ENCODE data around the gene PSMC4.
"Not testable (repeated sequence)": the region's sequence is repeated elsewhere in the genome, so short reads cannot be mapped to it uniquely, and the experiment has no call there.

Gene PSMC4

DNA sequence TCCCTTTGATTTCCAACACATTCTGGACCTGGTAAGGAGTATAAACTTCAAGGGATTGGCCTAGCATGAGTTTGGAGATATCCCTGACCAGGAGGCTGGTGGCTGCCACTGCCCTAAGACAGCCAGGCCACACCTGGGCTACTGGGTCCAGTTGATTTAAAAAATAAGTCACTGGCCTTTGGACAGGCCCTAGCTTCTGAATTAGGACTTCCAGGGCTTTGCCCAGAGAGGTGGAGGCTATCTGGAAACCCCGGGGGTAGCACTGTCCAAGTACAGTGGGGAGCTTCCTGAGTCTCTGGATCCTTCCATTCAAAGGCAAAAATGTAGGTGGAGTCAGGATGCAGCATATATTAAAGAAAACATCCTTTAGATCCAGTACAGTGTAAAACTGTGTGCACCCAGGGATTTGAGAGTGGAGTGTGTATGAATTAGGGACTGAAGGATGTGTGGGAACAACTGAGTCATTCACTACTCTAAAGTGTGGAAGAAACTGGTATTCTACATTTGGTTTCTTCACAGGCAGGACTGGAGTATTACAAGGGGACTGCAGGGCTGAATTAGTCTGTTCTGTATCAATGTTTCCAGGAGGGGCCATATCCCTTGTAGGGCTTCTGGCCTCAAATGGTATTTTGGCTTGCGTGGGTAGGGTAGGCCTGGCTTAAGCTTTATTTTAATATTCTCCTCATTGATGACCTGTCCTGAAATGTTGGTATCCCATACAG, 21.8 kb upstream of the PSMC4 start:
- DNase-seq: no peak

DNA sequence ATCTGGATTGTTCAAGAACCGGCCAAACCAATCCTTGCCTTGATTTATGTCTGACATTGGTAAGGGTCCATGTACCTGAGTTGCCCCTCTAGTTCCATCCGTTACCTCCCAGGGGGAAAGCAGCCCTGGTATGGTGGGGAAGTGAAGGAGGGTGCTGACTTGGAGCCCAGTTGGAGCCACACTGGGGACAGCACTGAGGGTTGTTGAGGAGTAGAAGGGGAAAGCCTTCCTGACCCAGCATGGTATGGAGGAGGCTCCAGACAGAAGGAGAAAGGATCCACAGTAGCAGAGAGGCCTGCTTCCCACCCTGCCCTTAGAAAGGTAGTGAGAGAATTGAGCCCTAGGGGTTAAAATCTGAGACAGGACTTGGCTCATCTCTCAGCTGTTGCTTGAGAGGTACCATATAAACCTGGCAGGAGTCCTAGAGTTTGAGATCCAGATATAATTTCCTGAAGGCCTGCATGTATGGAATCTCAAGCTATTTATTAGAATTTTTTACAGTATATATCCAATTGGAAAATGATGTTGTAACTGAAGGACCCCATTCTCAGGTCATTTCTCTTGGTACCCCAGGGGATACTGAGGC, 19.8 kb upstream of the PSMC4 start:
- DNase-seq: no peak

DNA sequence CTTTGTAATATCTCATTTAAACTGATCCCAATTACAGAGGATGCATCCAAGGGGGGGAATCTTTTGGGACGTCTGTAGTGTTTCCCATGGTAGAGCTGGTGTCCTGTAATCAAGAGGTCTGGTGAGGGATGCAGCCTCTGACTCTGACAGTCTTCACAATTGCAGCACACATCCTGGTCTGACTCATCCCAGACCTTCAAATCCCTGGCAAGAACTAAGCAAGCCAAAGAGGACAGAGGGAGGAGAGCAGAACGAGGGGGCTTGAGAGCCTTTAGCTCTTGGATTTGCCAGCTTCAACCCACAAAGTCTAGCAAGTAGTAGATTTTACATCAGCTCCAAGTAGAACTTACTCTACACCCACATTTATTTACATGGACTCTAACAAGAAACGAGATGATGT, 19.3 kb upstream of the PSMC4 start:
- DNase-seq: no peak

DNA sequence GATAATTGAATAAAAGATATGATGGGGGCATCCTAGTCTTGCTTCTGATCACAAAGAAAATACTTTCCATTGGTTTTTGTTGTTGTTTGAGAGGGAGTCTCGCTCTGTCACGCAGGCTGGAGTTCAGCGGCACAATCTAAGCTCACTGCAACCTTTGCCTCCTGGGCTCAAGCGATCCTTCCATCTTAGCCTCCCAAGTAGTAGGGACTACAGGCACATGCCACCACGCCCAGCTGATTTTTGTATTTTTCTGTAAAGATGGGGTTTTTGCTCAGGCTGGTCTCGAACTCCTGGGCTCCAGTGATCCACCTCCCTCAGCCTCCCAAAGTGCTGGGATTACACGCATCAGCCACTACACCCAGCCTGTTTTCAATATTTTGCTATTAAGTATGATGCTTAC, 17.1 kb upstream of the PSMC4 start:
- DNase-seq: no peak

DNA sequence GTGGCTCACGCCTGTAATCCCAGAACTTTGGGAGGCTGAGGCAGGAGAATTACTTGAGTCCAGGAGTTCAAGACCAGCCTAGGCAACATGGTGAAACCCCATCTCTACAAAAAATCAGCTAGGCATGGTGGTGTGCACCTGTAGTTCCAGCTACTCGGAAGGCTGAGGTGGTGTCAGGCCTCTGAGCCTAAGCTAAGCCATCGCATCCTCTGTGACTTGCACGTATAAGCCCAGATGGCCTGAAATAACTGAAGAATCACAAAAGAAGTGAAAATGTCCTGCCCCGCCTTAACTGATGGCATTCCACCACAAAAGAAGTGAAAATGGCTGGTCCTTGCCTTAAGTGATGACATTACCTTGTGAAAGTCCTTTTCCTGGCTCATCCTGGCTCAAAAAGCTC, 13.1 kb upstream of the PSMC4 start:
- DNase-seq: not testable (repeated sequence)

DNA sequence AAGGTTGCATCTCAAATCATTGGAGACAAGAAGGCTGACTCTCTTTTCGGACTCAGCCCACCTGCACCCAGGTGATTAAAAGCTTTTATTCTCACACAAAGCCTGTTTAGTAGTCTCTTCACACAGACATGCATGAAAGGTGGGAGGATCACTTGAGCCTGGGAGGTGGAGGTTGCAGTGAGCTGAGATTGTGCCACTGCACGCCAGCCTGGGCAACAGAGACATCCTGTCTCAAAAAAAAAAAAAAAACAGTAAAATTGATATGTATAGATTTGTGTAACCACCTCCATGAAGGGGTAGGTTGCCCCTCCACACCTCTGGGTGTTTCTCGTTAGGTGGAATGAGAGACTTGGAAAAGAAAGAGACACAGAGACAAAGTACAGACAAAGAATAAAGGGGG, 12.0 kb upstream of the PSMC4 start:
- not testable (repeated sequence) for DNase-seq

DNA sequence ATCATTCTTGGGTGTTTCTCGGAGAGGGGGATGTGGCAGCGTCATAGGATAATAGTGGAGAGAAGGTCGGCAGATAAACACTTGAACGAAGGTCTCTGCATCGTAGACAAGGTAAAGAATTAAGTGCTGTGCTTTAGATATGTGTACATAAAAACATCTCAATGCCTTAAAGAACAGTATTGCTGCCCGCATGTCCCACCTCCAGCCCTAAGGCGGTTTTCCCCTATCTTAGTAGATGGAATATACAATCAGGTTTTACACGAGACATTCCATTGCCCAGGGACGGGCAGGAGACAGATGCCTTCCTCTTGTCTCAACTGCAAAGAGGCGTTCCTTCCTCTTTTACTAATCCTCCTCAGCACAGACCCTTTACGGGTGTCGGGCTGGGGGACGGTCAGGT, 11.6 kb upstream of the PSMC4 start:
- DNase-seq: not testable (repeated sequence)

DNA sequence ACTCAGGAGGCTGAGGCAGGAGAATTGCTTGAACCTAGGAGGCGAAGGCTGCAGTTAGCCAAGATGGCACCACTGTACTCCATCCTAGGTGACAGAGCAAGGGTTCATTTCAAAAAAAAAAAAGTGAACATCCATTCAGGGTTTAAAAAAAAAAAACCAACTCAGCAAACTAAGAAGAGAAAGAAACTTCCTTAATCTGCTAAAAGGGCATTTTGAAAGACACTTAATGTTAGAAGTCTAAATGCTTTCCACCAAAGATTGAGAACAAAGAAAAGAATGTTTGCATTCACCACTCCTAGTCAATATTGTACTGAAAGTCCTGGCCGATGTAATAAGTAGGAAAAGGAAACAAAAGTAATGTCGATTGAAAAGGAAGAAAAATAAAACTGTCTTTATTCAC, 7.1 kb upstream of the PSMC4 start:
- DNase-seq: no peak

DNA sequence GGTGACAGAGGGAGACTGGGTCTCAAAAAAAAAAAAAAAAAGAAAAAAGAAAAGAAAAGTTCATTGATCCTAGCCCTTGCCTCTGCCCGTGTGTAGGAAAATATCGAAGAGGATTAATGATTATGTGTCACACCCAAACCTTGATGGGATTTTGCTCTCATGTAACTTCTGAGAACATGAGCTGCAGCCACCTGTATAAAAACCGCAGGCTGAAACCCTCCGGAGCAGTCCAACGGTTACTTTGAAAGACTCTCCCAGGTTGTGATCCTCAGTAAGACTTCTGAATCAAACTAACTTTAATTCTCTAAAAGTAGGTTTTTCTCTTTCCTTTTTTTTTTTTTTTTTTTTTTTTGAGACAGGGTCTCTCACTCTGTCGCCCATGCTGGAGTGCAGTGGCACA, 4.3 kb upstream of the PSMC4 start:
- no peak for DNase-seq

DNA sequence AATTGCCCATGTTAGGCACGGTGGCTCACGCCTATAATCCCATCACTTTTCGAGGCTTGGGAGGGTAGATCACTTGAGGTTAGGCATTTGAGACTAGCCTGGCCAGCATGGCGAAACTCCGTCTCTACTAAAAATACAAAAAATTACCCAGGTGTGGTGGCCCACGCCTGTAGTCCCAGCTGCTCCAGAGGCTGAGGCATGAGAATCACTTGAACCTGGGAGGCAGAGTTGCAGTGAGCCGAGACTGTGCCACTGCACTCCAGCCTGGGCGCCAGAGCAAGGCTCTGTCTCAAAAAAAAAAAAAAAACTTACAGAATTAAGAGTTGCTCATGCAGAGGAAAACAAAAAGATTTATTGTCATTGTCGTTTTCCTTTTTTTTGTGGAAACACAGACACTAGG, 3.4 kb upstream of the PSMC4 start:
- DNase-seq: no peak

DNA sequence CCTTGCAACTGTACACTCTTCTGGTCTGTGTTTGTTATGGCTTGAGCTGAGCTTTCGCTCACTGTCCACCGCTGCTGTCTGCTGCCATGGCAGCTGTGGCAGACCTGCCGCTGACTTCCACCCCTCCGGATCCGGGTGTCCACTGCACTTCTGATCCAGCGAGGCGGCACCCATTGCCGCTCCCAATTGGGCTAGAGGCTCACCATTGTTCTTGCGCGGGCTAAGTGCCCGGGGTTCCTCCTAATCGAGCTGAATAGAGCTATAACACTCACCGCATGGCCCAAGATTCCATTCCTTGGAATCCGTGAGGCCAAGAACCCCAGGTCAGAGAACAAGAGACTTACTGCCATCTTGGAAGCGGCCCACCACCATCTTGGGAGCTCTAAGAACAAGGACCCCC, 2.2 kb upstream of the PSMC4 start:
- no peak for DNase-seq

DNA sequence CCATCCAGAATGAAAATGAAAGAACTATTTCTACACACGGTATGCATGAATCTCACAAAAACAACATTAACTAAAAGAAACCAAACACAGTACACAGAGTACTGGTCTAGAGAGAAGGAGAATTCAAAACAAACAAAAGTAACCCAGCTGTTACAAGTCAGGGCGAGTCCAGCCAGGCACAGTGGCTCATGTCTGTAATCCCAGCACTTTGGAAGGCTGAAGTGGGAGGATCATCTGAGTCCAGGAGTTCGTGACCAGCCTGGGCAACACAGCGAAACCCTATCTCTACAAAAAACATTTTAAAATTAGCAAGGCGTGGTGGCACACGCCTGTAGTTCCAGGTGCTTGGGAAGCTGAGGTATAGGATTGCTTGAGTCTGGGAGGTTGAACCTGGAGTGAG, 1.7 kb upstream of the PSMC4 start:
- DNase-seq: no peak

DNA sequence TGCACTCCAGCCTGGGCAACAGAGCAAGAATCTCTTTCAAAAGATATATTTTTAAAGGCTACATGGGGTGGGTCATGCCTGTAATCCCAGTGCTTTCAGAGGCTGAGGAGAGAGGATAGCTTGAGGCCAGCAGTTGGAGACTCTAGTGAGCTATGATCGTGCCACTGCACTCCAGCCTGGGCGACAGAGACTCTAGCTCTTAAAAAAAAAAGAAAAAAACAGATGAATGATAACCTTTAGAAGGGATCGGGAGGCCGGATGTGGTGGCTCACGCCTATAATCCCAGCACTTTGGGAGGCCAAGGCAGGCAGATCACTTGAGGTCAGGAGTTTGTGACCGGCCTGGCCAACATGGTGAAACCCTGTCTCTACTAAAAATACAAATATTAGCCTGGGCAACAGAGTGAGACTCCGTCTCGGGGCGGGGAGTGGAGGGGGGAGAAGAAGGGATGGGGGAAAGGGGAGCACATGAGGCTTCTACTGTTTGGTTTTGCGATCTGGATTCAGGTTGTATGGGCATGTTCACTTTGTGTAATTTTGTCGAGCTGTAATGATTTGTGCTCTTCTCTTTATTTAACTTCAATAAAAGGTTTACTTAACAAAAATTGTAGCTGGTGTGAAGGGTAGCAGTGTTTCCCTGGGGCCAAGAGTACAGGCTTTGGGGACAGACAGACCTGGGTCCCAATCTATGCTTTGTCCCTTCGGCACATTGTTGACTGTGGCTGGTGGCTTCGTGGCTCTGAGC, 1.1 kb upstream of the PSMC4 start:
- no peak for DNase-seq

DNA sequence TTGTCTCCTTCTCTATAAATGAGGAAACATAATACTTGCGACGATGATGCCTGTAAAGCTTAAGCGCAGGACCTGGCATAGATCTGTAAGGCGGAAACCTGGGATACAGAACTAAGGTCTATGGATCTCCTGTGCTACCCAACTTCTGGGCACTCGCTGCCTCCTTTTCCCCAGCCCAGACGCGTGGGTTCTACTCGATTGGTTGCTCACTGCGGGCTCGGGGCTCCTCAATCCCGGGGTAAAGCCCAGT, 615 bp upstream of the PSMC4 start:
- no peak for DNase-seq

DNA sequence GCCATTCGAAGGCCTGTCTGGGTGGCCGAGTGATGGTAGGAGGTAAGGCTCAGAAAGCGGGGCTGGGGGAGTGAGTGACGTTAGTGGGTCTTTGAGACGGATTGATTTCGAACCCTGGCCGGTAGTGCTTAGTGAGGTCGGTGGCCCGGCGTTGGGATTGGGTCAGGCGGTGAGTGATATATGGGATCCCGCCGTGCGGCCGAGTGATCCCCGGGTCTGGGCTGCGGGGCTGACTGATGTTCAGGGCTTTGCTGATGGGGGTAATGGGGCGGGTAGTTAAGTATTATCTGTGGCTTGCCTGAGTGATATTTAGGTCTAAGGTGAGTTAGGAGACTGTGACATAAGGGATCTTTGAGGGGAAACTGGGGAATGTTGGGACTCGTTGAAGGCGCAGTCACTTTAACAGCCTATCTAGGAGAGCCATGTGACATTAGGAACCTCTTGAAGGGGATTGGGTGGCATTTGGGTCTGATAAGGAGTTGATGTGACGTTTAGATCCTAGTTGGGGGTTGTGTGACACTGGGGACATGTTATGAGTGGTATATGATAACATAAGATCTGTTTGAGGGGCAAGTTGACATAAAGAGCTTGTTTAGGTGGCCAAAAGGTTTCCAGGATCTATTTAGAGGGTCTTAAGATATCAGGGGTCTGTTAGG, 543 bp downstream of the PSMC4 start:
- no peak for DNase-seq

DNA sequence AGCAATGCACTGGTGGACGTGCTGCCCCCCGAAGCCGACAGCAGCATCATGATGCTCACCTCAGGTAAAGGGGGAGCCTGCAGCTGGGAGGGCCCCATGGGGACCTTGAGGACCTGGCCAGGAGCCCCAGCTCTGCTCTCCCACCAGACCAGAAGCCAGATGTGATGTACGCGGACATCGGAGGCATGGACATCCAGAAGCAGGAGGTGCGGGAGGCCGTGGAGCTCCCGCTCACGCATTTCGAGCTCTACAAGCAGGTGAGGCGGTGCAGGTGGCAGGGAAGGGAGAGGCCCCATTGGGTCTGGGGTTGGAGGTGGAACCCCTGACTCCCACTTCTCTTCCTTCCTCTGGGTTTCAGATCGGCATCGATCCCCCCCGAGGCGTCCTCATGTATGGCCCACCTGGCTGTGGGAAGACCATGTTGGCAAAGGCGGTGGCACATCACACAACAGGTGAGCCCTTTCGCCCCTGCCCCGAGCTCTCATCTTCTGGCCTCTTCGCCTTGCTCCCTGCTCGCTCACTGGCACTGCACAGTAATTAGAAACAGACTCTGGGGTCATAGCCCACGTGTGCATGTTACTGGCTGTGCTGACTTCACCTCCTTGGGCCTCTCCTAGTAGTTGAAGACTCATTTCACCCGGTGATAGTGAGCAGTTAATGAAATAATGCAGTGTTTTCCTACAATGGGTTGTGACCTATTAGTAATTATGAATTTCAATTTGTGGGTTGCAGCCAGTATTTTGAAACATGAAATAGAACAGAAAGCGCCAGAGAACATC, 3.6 kb downstream of the PSMC4 start:
- no peak for DNase-seq

DNA sequence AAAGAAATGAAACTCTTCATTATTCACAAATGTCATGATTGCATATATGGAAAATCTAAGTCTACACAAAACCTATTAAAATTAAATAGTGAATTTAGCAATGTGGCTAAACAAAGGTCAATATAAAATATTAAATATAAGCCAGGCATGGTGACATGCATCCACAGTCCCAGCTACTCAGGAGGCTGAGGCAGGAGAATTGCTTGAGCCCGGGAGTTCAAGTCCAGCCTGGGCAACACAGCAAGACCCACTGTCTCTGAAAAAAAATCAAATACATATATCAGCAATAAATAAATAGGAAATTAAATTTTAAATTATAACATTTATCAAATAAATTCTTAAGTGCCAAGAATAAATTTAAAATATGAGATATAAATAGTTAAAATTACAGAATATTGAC, 11.9 kb downstream of the PSMC4 start:
- no peak for DNase-seq

DNA sequence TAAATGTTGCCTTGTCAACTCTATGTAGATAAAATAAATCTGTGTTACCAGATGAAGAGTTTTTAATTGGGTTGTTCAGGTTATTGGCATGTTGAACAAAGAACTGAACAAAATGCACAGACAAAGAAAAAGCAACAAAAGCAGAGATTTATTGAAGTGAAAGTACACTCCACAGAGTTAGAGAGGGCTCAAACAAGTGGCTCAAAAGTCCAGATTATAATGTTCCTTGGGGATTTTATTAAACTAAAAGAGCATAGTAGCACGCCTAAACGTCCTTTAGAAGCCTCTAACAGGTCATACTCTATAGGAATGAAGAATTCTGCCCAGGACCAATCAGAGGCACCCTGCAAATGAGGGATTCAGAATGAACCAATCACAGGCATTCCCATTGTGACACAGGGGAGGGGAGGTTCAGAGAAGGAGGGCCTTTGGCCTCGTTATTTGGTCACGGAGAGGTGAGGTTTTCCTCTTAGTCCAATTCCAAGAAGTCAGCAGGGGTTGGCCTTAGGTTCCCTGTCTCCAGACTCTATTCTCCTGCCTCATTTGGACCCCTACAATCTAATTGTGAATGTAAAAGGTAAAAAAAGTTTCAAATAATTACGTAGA, 12.8 kb downstream of the PSMC4 start:
- DNase-seq: no peak

DNA sequence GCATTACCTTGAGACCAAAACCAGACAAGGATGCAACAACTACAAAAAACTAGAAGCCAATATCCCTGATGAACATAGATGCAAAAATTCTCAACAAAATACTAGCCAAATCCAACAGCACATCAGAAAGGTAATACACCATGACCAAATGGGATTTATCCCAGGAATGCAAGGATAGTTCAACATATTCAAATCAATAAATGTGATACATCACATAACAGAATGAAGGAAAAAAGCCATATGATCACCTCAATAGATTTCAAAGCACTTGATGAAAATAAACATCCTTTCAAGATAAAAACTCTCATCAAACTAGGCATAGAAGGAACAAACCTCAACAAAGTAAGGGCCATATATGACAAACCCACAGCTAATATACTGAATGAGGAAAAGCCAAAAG, 15.7 kb downstream of the PSMC4 start:
- no peak for DNase-seq

DNA sequence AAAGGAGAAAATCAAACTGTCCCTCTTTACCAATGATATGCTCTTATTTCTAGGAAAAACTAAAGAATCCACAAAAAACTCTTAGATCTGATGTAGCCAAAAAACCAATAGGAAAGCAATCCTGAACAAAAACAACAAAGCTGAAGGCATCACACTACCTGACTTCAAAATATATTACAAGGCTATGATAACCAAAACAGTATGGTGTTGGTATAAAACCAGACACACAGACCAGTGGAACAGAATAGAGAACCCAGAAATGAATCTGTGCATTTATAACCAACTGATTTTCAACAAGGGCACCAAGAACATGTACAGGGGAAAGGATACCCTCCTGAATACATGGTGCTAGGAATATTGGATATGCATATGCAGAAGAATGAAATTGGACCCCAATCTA, 16.2 kb downstream of the PSMC4 start:
- no peak for DNase-seq

DNA sequence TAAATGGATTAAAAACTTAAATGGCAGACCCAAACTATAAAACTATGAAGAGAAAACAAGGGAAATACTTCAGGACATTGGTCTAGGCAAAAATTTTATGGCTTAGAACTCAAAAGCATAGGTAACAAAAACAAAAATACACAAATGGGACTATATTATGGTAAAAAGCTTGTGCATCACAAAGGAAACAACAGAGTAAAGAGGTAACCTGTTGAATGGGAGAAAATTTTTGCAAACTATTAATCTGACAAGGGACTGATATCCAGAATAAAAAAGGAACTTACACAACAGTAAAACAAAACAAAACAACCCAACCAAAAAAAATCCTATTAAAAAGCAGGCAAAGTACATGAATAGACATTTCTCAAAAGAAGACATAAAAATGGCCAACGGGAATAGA, 16.6 kb downstream of the PSMC4 start:
- no peak for DNase-seq

DNA sequence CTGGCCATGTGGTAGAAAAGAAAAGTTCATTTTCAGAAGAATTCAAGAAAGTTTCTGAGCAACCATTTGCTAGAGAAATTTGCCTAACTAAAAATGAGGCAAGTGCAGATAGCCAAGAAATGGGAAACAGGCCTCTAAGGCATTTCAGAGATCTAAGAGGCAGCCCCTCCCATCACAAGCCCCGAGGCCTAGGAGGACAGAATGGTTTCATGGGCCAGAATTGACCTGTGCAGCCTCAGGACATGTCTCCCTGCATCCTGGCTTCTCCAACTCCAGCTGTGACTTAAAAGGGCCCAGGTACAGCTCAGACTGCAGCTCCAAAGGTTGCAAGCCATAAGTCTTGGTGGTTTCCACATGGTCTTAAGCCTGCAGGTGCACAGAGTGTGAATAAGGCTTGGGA, 22.6 kb downstream of the PSMC4 start:
- no peak for DNase-seq

DNA sequence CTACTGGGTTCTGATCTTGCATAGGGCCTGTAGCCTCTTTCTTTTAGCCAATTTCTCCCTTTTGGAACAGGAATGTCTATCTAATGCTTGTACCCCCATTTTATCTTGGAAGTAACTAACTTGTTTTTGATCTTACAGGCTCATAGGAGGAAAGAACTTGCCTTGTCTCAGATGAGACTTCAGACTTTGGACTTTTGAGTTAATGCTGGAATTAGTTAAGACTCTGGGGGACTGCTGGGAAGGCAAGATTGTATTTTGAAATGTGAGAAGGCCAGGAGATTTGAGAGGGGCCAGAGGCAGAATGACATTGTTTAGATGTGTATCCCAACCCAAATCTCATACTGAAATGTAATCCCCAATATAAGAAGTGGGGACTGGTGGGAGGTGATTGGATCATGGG, 23.4 kb downstream of the PSMC4 start:
- DNase-seq: no peak
